HG02763 (cell line): ENCODE data around the gene BRAF.
"Not testable (repeated sequence)": the region's sequence is repeated elsewhere in the genome, so short reads cannot be mapped to it uniquely, and the experiment has no call there.

Experiments used
- ATAC-seq: cut with Tn5 transposase; IDR thresholded peaks from one replicate; pipeline ENCODE4 v1.9.1; 2021; ENCODE audit warnings: mild to moderate bottlenecking, moderate library complexity; ENCODE audit not compliant: unreplicated experiment

Gene BRAF

GRCh38 chr7:140924821-140925421 is at the start of gene BRAF:
BRAF (minus strand) TSS chr7:140924929; CDS start chr7:140924703, 226 bp downstream.
- peak; percentile 41 for ATAC-seq

- no peak for ATAC-seq
Measured at GRCh38 chr7:140972876-140973829, 48.4 kb upstream of the BRAF start.

GRCh38 chr7:140972344-140972743 is 47.6 kb upstream of the BRAF start:
- ATAC-seq = no peak

- no peak for ATAC-seq
Measured at GRCh38 chr7:140967438-140967837, 42.7 kb upstream of the BRAF start.

GRCh38 chr7:140966561-140967233 is 42.0 kb upstream of the BRAF start:
- ATAC-seq = no peak

- ATAC-seq = no peak
Measured at GRCh38 chr7:140961117-140961516, 36.4 kb upstream of the BRAF start.

- not testable (repeated sequence) for ATAC-seq
Measured at GRCh38 chr7:140956997-140957396, 32.3 kb upstream of the BRAF start.

GRCh38 chr7:140945940-140946339 is 21.2 kb upstream of the BRAF start:
- no peak for ATAC-seq

GRCh38 chr7:140942242-140942641 is 17.5 kb upstream of the BRAF start:
- ATAC-seq = not testable (repeated sequence)

GRCh38 chr7:140940898-140941297 is 16.2 kb upstream of the BRAF start:
- no peak for ATAC-seq

GRCh38 chr7:140937702-140938264 is 13.1 kb upstream of the BRAF start:
- ATAC-seq = no peak

GRCh38 chr7:140928491-140929309 is 4.0 kb upstream of the BRAF start:
- ATAC-seq = no peak

GRCh38 chr7:140927945-140928344 is 3.2 kb upstream of the BRAF start:
- ATAC-seq = not testable (repeated sequence)

GRCh38 chr7:140927351-140927750 is 2.6 kb upstream of the BRAF start:
- ATAC-seq = no peak

- no peak for ATAC-seq
Measured at GRCh38 chr7:140926021-140926817, 1.5 kb upstream of the BRAF start.

GRCh38 chr7:140924019-140924820 is 509 bp downstream of the BRAF start:
- peak; percentile 82 for ATAC-seq

- ATAC-seq = peak; percentile 6
Measured at GRCh38 chr7:140923358-140924006, 1.2 kb downstream of the BRAF start.

GRCh38 chr7:140922741-140923345 is 1.9 kb downstream of the BRAF start:
- no peak for ATAC-seq
